ENCODE data around the gene OSBPL3. TPM values are rescaled to one million over a fixed set of nuclear protein-coding genes. Genes with fewer than 3 reads are reported as not detected.

The OSBPL3 gene
- polyA plus RNA-seq, 1 of the 3 experiments (the other 2 are of a cell fraction) = 23.2 TPM

DNA sequence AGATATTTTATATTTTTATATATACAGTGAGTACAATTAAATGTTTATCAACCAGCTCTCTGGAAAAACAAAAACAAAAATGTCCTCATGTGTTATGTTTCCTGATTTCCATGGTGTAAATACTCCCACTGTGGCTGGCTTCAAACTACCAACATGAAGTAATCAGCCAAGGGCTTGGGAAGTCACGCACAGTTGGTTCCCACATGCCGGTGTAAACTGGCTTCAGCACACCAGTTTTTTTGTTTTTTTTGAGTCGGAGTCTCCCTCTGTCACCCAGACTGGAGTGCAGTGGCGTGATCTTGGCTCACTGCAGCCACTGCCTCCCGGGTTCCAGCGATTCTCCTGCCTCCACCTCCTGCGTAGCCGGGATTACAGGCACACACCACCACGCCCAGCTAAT lies 11.8 kb downstream of the OSBPL3 start:
- Histone ChIP-seq H2AFZ (ENCODE audit: low read depth) (no peak overlapping the region), H3F3A (replicated peaks; ENCODE audit: insufficient read depth) (peaks cover 23% of the 10 kb centered on the region), H3K9ac (no peak overlapping the region), H3K27me3 (ENCODE audit: insufficient read depth) (no peaks in the 10 kb centered on the region), H3K36me3 (replicated peaks in 1 of 2; ENCODE audit: control insufficient read depth in 1 of 2, insufficient read depth in 2 of 2, low read length in 1 of 2) (no peaks in the 10 kb centered on the region), H3K4me2 (no peak overlapping the region), H3K27ac (ENCODE audit: low read depth in 2 of 2, low read length in 1 of 2) (no peak overlapping the region), H3K79me2 (ENCODE audit: insufficient read depth) (peaks cover 99% of the 10 kb centered on the region), H3K9me2 (no peaks in the 10 kb centered on the region), H3K9me3 (no peaks in the 10 kb centered on the region), H3K4me3 (ENCODE audit: low read depth in 2 of 2, low read length in 1 of 2) (no peak overlapping the region), H3K4me1 (ENCODE audit: control insufficient read depth in 1 of 2, insufficient read depth in 2 of 2, low read depth in 1 of 2, low read length in 1 of 2) (peaks cover 24 to 32% of the 10 kb centered on the region in 2 experiments), H4K20me1 (ENCODE audit: insufficient read depth) (no peaks in the 10 kb centered on the region)
- ChIA-PET POLR2A (no interaction called here), CTCF (interaction anchor here (3.0 kb wide), 1 partner anchor 13 kb away, joined by 13 read pairs; the partner anchor contains the start of gene OSBPL3)
- WGBS (ENCODE audit: low lambda C conversion rate) = 93% methylated on average over 9 of the region's 9 CpGs
- TF ChIP-seq, protein P1, sequence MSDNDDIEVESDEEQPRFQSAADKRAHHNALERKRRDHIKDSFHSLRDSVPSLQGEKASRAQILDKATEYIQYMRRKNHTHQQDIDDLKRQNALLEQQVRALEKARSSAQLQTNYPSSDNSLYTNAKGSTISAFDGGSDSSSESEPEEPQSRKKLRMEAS (IDR thresholded peaks at IDR 0.05; ENCODE audit: low read depth) = no peak
- no peak for TF ChIP-seq RAD21 (IDR thresholded peaks at IDR 0.05; ENCODE audit: low read length)
- TF ChIP-seq, protein P2, sequence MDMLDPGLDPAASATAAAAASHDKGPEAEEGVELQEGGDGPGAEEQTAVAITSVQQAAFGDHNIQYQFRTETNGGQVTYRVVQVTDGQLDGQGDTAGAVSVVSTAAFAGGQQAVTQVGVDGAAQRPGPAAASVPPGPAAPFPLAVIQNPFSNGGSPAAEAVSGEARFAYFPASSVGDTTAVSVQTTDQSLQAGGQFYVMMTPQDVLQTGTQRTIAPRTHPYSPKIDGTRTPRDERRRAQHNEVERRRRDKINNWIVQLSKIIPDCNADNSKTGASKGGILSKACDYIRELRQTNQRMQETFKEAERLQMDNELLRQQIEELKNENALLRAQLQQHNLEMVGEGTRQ (IDR thresholded peaks at IDR 0.05; ENCODE audit: borderline replicate concordance, low read depth, low read length) = no peak
- TF ChIP-seq, protein P3, sequence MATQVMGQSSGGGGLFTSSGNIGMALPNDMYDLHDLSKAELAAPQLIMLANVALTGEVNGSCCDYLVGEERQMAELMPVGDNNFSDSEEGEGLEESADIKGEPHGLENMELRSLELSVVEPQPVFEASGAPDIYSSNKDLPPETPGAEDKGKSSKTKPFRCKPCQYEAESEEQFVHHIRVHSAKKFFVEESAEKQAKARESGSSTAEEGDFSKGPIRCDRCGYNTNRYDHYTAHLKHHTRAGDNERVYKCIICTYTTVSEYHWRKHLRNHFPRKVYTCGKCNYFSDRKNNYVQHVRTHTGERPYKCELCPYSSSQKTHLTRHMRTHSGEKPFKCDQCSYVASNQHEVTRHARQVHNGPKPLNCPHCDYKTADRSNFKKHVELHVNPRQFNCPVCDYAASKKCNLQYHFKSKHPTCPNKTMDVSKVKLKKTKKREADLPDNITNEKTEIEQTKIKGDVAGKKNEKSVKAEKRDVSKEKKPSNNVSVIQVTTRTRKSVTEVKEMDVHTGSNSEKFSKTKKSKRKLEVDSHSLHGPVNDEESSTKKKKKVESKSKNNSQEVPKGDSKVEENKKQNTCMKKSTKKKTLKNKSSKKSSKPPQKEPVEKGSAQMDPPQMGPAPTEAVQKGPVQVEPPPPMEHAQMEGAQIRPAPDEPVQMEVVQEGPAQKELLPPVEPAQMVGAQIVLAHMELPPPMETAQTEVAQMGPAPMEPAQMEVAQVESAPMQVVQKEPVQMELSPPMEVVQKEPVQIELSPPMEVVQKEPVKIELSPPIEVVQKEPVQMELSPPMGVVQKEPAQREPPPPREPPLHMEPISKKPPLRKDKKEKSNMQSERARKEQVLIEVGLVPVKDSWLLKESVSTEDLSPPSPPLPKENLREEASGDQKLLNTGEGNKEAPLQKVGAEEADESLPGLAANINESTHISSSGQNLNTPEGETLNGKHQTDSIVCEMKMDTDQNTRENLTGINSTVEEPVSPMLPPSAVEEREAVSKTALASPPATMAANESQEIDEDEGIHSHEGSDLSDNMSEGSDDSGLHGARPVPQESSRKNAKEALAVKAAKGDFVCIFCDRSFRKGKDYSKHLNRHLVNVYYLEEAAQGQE (IDR thresholded peaks at IDR 0.05; ENCODE audit: low read depth, low read length) = no peak
- TF ChIP-seq, protein P4, sequence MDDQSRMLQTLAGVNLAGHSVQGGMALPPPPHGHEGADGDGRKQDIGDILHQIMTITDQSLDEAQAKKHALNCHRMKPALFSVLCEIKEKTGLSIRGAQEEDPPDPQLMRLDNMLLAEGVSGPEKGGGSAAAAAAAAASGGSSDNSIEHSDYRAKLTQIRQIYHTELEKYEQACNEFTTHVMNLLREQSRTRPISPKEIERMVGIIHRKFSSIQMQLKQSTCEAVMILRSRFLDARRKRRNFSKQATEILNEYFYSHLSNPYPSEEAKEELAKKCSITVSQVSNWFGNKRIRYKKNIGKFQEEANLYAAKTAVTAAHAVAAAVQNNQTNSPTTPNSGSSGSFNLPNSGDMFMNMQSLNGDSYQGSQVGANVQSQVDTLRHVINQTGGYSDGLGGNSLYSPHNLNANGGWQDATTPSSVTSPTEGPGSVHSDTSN (IDR thresholded peaks at IDR 0.05) = no peak
- TF ChIP-seq FOXJ3 (CRISPR knock-in tag; IDR thresholded peaks at IDR 0.05) = no peak
- no peak for TF ChIP-seq RCOR1 (IDR thresholded peaks at IDR 0.05; ENCODE audit: low read length)
- TF ChIP-seq, protein P5, sequence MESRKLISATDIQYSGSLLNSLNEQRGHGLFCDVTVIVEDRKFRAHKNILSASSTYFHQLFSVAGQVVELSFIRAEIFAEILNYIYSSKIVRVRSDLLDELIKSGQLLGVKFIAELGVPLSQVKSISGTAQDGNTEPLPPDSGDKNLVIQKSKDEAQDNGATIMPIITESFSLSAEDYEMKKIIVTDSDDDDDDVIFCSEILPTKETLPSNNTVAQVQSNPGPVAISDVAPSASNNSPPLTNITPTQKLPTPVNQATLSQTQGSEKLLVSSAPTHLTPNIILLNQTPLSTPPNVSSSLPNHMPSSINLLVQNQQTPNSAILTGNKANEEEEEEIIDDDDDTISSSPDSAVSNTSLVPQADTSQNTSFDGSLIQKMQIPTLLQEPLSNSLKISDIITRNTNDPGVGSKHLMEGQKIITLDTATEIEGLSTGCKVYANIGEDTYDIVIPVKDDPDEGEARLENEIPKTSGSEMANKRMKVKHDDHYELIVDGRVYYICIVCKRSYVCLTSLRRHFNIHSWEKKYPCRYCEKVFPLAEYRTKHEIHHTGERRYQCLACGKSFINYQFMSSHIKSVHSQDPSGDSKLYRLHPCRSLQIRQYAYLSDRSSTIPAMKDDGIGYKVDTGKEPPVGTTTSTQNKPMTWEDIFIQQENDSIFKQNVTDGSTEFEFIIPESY (IDR thresholded peaks at IDR 0.05; ENCODE audit: borderline replicate concordance, low read depth) = no peak
- TF ChIP-seq RXRA (IDR thresholded peaks at IDR 0.05; ENCODE audit: borderline replicate concordance, low read depth) = no peak
- TF ChIP-seq, protein P6, sequence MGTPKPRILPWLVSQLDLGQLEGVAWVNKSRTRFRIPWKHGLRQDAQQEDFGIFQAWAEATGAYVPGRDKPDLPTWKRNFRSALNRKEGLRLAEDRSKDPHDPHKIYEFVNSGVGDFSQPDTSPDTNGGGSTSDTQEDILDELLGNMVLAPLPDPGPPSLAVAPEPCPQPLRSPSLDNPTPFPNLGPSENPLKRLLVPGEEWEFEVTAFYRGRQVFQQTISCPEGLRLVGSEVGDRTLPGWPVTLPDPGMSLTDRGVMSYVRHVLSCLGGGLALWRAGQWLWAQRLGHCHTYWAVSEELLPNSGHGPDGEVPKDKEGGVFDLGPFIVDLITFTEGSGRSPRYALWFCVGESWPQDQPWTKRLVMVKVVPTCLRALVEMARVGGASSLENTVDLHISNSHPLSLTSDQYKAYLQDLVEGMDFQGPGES (IDR thresholded peaks at IDR 0.05; ENCODE audit: low read depth, low read length) = no peak
- TF ChIP-seq GATA2 (CRISPR knock-in tag; IDR thresholded peaks at IDR 0.05) = no peak
- no peak for TF ChIP-seq FOXM1 (IDR thresholded peaks at IDR 0.05; ENCODE audit: low read depth)
- no peak for TF ChIP-seq RFX5 (IDR thresholded peaks at IDR 0.05; ENCODE audit: low read length)
- no peak for TF ChIP-seq MEF2A (IDR thresholded peaks at IDR 0.05; ENCODE audit: borderline replicate concordance, low read depth)
- TF ChIP-seq NFIC (IDR thresholded peaks at IDR 0.05; ENCODE audit: borderline replicate concordance) = no peak
- TF ChIP-seq CHD2 (IDR thresholded peaks at IDR 0.05; ENCODE audit: low read length, partially characterized antibody) = no peak
- no peak for TF ChIP-seq EP300 (IDR thresholded peaks at IDR 0.05; ENCODE audit: borderline replicate concordance in 1 of 2, low read depth in 1 of 2, low read length in 1 of 2)
- no peak for TF ChIP-seq EZH2phosphoT487 (IDR thresholded peaks at IDR 0.05; ENCODE audit: borderline replicate concordance, low read depth)
- DNase-seq = no peak

Measured in SK-N-SH (cell line).